ENCODE data around the gene MAK.

DNA sequence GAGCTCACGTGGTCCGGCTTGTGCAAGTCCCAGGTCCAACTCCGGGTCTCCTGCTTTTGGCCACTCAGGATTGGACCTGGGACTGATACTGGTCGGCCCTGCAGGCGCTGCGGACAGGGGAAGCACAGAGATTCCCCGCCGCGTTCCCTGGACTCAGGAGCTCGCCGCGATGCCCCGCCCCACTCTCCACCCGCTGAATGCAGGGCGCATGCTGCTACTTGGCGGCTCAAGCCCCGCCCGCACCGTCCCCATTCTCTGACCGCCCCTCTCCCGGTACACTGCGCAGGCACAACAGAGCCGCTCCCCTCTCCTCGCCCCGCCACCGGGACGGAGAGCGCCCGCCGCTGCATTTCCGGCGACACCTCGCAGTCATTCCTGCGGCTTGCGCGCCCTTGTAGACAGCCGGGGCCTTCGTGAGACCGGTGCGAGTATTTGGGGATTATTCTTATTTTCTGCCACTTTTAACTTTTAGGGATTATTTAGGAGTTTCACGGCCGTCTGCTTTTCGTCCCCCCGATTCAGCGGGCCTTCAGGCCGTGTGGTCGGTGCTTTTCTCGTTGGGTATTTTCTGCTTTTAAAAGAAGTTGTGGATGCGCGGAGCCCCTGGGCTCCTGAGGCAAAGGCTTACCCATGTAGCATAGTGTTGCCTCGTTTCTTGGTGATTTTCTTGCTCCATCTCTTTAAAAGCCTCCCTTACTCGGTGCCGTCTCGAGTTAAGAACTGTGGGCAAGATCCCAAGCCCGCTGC is 115.3 kb downstream of the MAK start, which contains the start of gene TMEM14C:
- TF ChIP-seq GATA2 (IDR thresholded peaks at IDR 0.05; ENCODE audit: low read depth, low read length), result no peak
- no peak for TF ChIP-seq GATA3 (IDR thresholded peaks at IDR 0.05; ENCODE audit: low read depth, low read length)

Data from SH-SY5Y (cell line).